ENCODE measurements around the gene GRPR.

GRPR gene

GRCh38 chrX:16123222-16123786 is at the start of gene GRPR:
GRPR (plus strand) TSS chrX:16123565; CDS start chrX:16123954, 389 bp downstream.
- peak; percentile 58 for DNase-seq (ENCODE audit: low read depth, low spot score)
- peak within 1 kb of the TSS; percentile 19 for H3K4me3 ChIP-seq (ENCODE audit: low read depth, low read length)
- ChIA-PET CTCF (interaction anchor here (0.6 to 5.0 kb wide), 19 partner anchors 7 to 548 kb away, joined by 3 to 21 read pairs (median 4); no protein-coding TSS in a partner anchor), POLR2A (no interaction called here)
- TF ChIP-seq, protein P1, sequence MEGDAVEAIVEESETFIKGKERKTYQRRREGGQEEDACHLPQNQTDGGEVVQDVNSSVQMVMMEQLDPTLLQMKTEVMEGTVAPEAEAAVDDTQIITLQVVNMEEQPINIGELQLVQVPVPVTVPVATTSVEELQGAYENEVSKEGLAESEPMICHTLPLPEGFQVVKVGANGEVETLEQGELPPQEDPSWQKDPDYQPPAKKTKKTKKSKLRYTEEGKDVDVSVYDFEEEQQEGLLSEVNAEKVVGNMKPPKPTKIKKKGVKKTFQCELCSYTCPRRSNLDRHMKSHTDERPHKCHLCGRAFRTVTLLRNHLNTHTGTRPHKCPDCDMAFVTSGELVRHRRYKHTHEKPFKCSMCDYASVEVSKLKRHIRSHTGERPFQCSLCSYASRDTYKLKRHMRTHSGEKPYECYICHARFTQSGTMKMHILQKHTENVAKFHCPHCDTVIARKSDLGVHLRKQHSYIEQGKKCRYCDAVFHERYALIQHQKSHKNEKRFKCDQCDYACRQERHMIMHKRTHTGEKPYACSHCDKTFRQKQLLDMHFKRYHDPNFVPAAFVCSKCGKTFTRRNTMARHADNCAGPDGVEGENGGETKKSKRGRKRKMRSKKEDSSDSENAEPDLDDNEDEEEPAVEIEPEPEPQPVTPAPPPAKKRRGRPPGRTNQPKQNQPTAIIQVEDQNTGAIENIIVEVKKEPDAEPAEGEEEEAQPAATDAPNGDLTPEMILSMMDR (IDR thresholded peaks at IDR 0.05; ENCODE audit: insufficient read depth, low read length, missing control alignments) = peak; percentile 64

GRCh38 chrX:16075087-16075486 is 48.3 kb upstream of the GRPR start:
- no peak for DNase-seq (ENCODE audit: low read depth, low spot score)
- TF ChIP-seq, protein P1 (IDR thresholded peaks at IDR 0.05; ENCODE audit: insufficient read depth, low read length, missing control alignments) = no peak
- POLR2A ChIA-PET = no interaction called here
- H3K4me3 ChIP-seq (ENCODE audit: low read depth, low read length) = no peak overlapping the region
- CTCF ChIA-PET = no interaction called here

- no peak for DNase-seq (ENCODE audit: low read depth, low spot score)
- ChIA-PET POLR2A (no interaction called here), CTCF (no interaction called here)
- TF ChIP-seq, protein P1 (IDR thresholded peaks at IDR 0.05; ENCODE audit: insufficient read depth, low read length, missing control alignments) = no peak
- H3K4me3 ChIP-seq (ENCODE audit: low read depth, low read length) = no peak overlapping the region
Measured at GRCh38 chrX:16076834-16077233, 46.5 kb upstream of the GRPR start.

GRCh38 chrX:16077811-16078210 is 45.6 kb upstream of the GRPR start:
- TF ChIP-seq, protein P1 (IDR thresholded peaks at IDR 0.05; ENCODE audit: insufficient read depth, low read length, missing control alignments) = no peak
- ChIA-PET POLR2A (no interaction called here), CTCF (no interaction called here)
- DNase-seq (ENCODE audit: low read depth, low spot score) = no peak
- no peak overlapping the region for H3K4me3 ChIP-seq (ENCODE audit: low read depth, low read length)

GRCh38 chrX:16081357-16081756 is 42.0 kb upstream of the GRPR start:
- POLR2A ChIA-PET = no interaction called here
- no peak overlapping the region for H3K4me3 ChIP-seq (ENCODE audit: low read depth, low read length)
- no peak for DNase-seq (ENCODE audit: low read depth, low spot score)
- TF ChIP-seq, protein P1 (IDR thresholded peaks at IDR 0.05; ENCODE audit: insufficient read depth, low read length, missing control alignments) = no peak
- CTCF ChIA-PET = no interaction called here

DNA sequence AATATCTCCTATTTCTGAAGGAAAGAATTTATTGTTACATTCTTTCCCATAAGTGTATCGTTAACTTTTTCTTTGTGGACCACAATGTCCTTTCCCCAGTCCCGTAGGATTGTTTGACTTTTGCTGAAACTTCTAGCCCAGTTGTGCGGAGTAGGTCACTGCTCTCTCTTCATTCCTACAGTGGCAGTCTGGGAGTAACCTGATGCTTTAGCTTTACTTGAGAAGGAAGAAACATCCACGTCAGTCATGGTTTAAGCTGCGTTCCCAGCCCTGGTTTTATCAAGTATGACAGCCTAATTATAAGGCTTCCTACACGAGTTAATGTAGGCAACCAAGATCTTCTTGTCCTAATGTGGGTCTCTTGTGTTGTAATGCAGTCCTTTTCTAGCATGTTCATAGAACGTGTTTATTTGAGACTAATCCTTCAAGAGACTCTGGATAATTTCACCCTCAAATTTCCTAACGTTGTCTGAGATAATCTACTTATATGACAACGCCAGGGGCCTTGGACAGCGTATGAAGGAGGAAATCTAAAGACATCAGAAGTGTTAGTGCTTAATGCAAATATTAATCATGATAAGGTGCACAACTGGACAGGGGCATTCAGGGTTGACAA is 40.8 kb upstream of the GRPR start:
- DNase-seq (ENCODE audit: low read depth, low spot score) = no peak
- CTCF ChIA-PET = no interaction called here
- TF ChIP-seq, protein P1 (IDR thresholded peaks at IDR 0.05; ENCODE audit: insufficient read depth, low read length, missing control alignments) = no peak
- POLR2A ChIA-PET = no interaction called here
- no peak overlapping the region for H3K4me3 ChIP-seq (ENCODE audit: low read depth, low read length)
